Measurements from ENCODE around the gene KIF21B. TPM values are rescaled to one million over a fixed set of nuclear protein-coding genes. Genes with fewer than 3 reads are reported as not detected.
"Not testable (repeated sequence)": the region's sequence is repeated elsewhere in the genome, so short reads cannot be mapped to it uniquely, and the experiment has no call there.

The KIF21B gene
- total RNA-seq, 2 donors from 2014 or later, result 0.48 to 1.5 TPM

DNA sequence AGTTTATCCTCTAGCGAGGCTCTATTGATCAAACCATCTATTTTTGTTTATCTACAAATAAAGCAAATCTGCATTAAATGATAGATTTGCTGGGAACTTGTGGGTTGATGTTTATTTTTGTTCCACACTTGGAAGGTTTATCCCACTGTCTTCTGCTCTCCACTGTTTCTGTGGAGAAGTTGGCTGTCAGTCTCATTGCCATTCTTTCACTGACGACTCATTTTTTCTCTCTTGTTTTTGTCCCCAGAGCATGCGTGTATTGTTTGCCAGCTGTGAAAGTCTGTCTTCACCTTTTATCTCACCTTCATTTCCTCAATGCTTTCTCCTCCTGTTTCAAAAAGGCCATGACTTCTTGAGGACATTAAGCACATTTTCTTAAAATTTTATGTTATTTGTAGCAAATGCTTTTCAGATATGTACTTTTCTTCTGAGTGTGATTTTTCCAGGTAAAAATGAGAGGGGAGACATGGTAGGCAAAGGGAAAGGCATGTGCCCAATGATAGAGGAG lies 76.4 kb downstream of the KIF21B start:
- H3K9me3 ChIP-seq, result peaks cover 0 to 10% of the 10 kb centered on the region in 2 donors
- H3K27me3 ChIP-seq, result no peaks in the 10 kb centered on the region
- no peak overlapping the region for H3K27ac ChIP-seq
- H3K4me1 ChIP-seq, result no peaks in the 10 kb centered on the region
- no peak for DNase-seq (ENCODE audit: low spot score)
- H3K36me3 ChIP-seq, result no peaks in the 10 kb centered on the region
- no peak overlapping the region for H3K4me3 ChIP-seq
- TF ChIP-seq, protein P1, sequence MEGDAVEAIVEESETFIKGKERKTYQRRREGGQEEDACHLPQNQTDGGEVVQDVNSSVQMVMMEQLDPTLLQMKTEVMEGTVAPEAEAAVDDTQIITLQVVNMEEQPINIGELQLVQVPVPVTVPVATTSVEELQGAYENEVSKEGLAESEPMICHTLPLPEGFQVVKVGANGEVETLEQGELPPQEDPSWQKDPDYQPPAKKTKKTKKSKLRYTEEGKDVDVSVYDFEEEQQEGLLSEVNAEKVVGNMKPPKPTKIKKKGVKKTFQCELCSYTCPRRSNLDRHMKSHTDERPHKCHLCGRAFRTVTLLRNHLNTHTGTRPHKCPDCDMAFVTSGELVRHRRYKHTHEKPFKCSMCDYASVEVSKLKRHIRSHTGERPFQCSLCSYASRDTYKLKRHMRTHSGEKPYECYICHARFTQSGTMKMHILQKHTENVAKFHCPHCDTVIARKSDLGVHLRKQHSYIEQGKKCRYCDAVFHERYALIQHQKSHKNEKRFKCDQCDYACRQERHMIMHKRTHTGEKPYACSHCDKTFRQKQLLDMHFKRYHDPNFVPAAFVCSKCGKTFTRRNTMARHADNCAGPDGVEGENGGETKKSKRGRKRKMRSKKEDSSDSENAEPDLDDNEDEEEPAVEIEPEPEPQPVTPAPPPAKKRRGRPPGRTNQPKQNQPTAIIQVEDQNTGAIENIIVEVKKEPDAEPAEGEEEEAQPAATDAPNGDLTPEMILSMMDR (IDR thresholded peaks at IDR 0.05), result no peak

DNA sequence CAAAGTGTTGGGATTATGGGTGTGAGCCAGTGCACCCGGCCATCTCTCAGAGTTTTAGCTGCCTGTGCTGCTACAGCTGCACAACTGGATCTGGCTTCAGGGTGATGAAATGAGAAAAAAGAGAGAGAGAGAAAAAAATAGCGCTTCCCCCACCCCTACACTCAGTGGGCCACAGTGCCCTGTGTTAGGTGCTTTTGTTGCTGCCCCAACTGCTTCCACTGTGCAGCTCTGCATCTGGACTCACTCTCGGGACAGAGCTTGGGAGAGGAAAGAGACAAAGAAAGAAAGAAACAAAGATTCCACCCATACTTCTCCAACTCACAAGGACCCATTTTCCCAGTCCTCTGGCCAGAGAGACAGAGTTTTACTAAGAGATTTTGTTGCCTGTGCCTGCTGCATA lies 78.4 kb downstream of the KIF21B start:
- no peaks in the 10 kb centered on the region for H3K27me3 ChIP-seq
- no peaks in the 10 kb centered on the region for H3K4me1 ChIP-seq
- peaks cover 0 to 13% of the 10 kb centered on the region in 2 donors for H3K9me3 ChIP-seq
- H3K36me3 ChIP-seq, result no peaks in the 10 kb centered on the region
- no peak for DNase-seq (ENCODE audit: low spot score)
- no peak overlapping the region for H3K4me3 ChIP-seq
- no peak overlapping the region for H3K27ac ChIP-seq
- TF ChIP-seq, protein P1 (IDR thresholded peaks at IDR 0.05), result no peak

DNA sequence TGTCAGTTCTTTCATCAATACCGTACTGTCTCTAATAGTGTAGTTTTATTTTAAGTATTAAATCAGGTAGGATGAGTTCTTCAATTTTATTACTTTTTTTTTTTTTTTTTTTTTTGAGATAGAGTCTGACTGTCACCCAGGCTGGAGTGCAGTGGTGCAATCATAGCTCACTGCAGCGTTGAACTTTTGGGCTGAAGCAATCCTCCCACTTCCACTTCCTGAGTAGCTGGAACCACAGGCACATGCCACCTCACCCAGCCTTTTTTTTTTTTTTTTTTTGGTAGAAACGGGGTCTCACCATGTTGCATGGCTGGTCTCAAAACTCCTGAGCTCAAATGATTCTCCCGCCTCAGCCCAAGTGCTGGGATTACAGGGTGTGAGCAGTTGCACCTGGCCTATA lies 84.6 kb downstream of the KIF21B start:
- Histone ChIP-seq H3K27ac (no peak overlapping the region), H3K4me1 (no peaks in the 10 kb centered on the region), H3K36me3 (no peaks in the 10 kb centered on the region), H3K4me3 (no peak overlapping the region), H3K27me3 (no peaks in the 10 kb centered on the region), H3K9me3 (peaks cover 0 to 4% of the 10 kb centered on the region in 2 donors)
- TF ChIP-seq, protein P1 (IDR thresholded peaks at IDR 0.05), result no peak
- no peak for DNase-seq (ENCODE audit: low spot score)

DNA sequence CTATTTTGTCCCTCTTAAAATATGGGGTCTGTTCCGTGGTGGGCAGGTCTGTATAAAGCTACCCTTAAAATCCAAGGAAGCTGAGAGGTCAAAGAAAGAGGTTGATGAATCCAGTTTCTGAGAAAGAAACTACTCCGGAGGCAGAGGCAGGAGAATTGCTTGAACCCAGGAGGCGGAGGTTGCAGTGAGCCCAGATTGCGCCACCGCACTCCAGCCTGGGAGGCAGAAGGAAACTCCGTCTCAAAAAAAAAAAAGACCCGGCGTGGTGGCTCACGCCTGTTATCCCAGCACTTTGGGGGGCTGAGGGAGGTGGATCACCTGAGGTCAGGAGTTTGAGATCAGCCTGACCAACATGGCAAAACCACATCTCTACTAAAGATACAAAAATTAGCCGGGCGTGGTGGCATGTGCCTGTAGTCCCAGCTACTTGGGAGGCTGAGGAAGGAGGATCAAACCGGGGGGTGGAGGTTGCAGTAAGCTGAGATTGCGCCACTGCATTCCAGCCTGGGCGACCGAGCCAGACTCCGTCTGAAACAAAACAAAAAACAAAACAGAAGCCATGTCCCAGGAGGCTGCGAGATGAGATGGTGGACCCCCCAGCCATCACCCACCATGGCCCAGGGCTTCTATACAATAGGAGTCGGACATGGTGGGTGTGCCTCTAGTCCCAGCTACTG lies 88.1 kb downstream of the KIF21B start:
- H3K36me3 ChIP-seq; H3K9me3 ChIP-seq; DNase-seq (ENCODE audit: low spot score); H3K4me3 ChIP-seq; H3K27me3 ChIP-seq; H3K4me1 ChIP-seq; H3K27ac ChIP-seq: not testable (repeated sequence)

DNA sequence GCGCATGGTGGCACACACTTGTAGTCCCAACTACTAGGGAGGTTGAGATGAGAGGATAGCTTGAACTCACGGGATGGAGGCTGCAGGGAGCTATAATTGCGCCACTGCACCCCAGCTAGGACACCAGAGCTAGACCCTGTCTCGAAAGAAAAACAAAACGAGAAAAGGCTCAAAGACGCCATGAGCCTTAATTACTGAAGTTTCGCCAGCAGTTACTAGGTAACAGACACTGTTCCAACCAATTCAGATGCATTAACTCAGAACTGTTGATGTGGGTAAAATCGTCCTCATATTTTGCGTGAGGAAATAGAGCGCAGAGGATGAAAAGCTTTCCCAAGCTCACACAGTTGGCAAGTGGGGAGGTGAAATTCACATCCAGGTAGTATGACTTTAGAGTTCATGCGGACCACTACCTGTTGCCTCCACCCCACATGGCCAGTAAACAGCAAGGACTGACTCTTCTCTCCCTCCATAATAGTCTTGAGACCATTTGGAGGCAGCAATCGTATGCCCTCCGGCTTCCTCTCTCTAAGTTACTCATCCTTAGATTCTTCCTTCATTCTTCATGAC lies 88.8 kb downstream of the KIF21B start:
- H3K27ac ChIP-seq, result no peak overlapping the region
- H3K4me3 ChIP-seq, result no peak overlapping the region
- H3K4me1 ChIP-seq, result no peaks in the 10 kb centered on the region
- TF ChIP-seq, protein P1 (IDR thresholded peaks at IDR 0.05), result no peak
- no peaks in the 10 kb centered on the region for H3K9me3 ChIP-seq
- no peaks in the 10 kb centered on the region for H3K27me3 ChIP-seq
- no peak for DNase-seq (ENCODE audit: low spot score)
- no peaks in the 10 kb centered on the region for H3K36me3 ChIP-seq

DNA sequence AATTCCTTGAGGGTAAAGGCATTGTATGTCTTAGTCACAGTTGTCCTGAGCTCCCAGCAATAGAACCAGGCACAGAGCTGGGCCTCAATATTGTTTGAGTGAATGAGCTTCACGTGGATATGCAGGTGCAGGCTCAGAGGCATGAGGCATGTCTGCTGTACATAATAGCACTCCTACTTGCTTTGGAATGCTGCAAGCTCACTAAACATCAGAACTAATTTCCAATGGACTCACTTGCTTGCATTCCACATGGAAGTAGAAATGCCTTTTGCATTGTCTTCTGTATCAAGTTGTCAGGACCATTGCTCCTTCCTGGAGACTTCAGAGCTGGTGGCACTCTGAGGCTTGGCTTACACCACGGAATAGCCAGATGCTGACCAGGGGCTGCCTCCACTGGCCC lies 91.7 kb downstream of the KIF21B start:
- H3K9me3 ChIP-seq, result no peaks in the 10 kb centered on the region
- H3K27ac ChIP-seq, result no peak overlapping the region
- H3K36me3 ChIP-seq, result no peaks in the 10 kb centered on the region
- DNase-seq (ENCODE audit: low spot score), result no peak
- no peak overlapping the region for H3K4me3 ChIP-seq
- TF ChIP-seq, protein P1 (IDR thresholded peaks at IDR 0.05), result no peak
- H3K4me1 ChIP-seq, result no peaks in the 10 kb centered on the region
- H3K27me3 ChIP-seq, result no peaks in the 10 kb centered on the region

DNA sequence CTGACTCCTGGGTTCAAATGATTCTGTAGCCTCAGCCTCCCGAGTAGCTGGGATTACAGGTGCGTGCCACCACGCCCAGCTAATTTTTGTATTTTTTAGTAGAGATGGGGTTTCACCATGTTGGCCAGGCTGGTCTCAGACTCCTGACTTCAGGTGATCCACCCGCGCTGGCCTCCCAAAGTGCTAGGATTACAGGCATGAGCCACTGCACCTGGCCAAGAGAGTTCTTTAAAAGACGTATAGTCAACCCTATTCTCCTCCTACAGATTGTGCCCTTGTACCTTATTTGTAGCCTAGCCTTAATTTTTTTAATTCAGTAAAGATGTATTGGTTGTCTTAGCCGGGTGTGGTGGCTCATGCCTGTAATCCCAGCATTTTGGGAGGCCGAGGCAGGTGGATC lies 93.2 kb downstream of the KIF21B start:
- not testable (repeated sequence) for DNase-seq (ENCODE audit: low spot score); H3K4me3 ChIP-seq; H3K27me3 ChIP-seq; H3K9me3 ChIP-seq; H3K27ac ChIP-seq; H3K4me1 ChIP-seq; H3K36me3 ChIP-seq
